ENCODE data around the gene ATL1.
"Not testable (repeated sequence)": the region's sequence is repeated elsewhere in the genome, so short reads cannot be mapped to it uniquely, and the experiment has no call there.

ATL1 gene

GRCh38 chr14:50624447-50624846, 64.5 kb downstream of the ATL1 start:
- H3K27ac ChIP-seq, result no peak overlapping the region
- TF ChIP-seq CTCF (conservative IDR thresholded peaks at IDR 0.05) (no peak), ZFX (IDR thresholded peaks at IDR 0.05) (no peak)

GRCh38 chr14:50624947-50625346, 65.0 kb downstream of the ATL1 start:
- not testable (repeated sequence) for H3K27ac ChIP-seq

- no peak for TF ChIP-seq ZFX (IDR thresholded peaks at IDR 0.05)
- TF ChIP-seq CTCF (conservative IDR thresholded peaks at IDR 0.05), result no peak
- H3K27ac ChIP-seq, result no peak overlapping the region
Measured at GRCh38 chr14:50631408-50631821, 71.5 kb downstream of the ATL1 start.

- no peak for TF ChIP-seq ZFX (IDR thresholded peaks at IDR 0.05)
- no peak for TF ChIP-seq CTCF (conservative IDR thresholded peaks at IDR 0.05)
- no peak overlapping the region for H3K27ac ChIP-seq
Measured at GRCh38 chr14:50633954-50634353, 74.0 kb downstream of the ATL1 start.

GRCh38 chr14:50635141-50635540, 75.2 kb downstream of the ATL1 start:
- TF ChIP-seq ZFX (IDR thresholded peaks at IDR 0.05), result no peak
- TF ChIP-seq CTCF (conservative IDR thresholded peaks at IDR 0.05), result no peak
- no peak overlapping the region for H3K27ac ChIP-seq

GRCh38 chr14:50647282-50647681, 87.3 kb downstream of the ATL1 start:
- H3K27ac ChIP-seq, result no peak overlapping the region
- TF ChIP-seq CTCF (conservative IDR thresholded peaks at IDR 0.05), result no peak
- TF ChIP-seq ZFX (IDR thresholded peaks at IDR 0.05), result no peak

- H3K27ac ChIP-seq, result no peak overlapping the region
Measured at GRCh38 chr14:50647753-50648152, 87.8 kb downstream of the ATL1 start.

More at GRCh38 chr14:50647753-50648152, 87.8 kb downstream of the ATL1 start:
- TF ChIP-seq CTCF (conservative IDR thresholded peaks at IDR 0.05), result no peak
- no peak for TF ChIP-seq ZFX (IDR thresholded peaks at IDR 0.05)

Data from C4-2B (cell line).